NOMO-1 treated with dmso at 0.1 percent for 144 hours (cell line): Measurements from ENCODE around the gene ZMAT3.

ENCODE experiments used
- DNase-seq: peaks from one replicate; lab custom pipeline; 2025; ENCODE audit not compliant: unreplicated experiment; lab: John Stamatoyannopoulos, UW

ZMAT3 gene

DNA sequence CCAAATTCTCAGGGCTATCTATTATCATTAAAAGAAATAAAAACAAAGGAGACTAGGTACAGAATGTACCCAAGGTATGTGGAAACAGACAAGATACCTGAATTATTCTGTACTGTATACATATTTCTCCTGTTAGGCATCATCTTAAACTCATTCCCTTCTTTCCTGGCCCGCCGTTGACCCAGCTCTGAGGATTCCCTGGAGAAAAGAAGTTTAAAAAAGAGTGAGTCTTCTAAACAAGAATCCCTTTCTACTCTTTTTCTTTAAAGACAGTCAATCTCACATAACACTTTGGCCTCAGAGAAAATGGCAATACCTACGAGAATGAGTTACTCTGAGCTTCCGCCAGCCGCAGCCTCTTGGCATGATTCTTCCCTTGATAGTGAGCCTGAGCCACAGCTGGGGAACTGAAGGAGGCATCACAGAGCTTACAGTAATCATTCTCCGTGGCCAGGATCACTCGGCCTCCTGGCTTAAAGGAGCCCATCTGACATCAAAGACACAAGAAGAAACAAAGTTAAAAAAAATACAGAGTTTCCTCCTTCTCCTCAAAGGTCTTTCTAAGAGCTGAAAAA is 44.2 kb downstream of the ZMAT3 start:
- no peak for DNase-seq

GRCh38 chr3:179026636-179027035 is 45.0 kb downstream of the ZMAT3 start:
- DNase-seq, result no peak

GRCh38 chr3:179021119-179021903 is 50.3 kb downstream of the ZMAT3 start:
- no peak for DNase-seq

- no peak for DNase-seq
Observed at GRCh38 chr3:179020112-179020511, 51.5 kb downstream of the ZMAT3 start.

DNA sequence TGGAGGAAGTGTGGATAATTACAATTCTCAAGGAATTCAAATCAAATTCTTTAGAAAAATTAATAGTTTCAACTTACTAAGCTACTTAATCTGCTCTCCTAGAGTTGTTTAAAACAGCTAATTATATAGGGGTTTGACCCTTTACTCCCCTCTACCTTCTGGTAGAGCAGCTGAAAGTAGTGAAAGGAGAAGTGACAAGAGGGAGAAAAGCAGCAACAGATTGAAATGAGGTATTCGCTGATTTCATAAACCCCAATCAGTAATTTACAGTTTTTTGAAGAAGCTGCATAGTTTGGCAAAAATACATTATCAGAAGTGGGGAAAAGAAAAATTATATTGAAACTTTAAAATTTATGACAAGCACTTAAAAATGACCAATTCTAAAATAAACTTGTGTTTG is 52.8 kb downstream of the ZMAT3 start:
- no peak for DNase-seq

DNA sequence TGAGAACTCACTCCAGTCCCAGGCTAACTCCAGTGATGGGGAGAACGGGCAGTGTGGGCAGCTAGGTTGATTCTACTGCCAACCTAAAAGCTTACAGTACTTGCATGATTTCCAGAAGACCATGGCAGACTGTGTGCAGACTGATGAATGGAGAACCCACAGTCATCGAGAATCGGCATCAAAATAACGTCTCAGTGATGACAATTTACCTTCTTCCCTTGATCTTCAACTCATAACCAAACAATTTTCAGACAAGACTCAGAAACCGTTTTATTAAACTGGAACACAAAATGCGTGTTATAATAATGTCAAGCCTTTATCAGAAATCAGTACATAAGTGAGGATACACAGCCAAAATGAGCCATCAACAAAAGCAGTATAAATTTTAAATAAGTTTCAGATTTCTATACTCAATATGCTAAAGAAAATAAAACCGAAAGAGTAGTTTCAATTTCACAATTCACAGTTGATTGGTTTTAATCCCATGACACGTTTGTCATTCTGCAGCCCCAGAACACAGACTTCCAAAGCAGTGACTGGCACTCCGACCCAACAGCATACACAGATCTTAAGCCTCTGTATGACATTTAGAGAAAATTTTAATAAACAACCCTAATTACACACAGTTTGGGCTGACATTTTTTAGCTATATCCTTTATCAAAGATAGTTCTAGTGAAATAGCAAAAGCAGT is 54.5 kb downstream of the ZMAT3 start:
- DNase-seq, result no peak

GRCh38 chr3:179015551-179016020 is 56.0 kb downstream of the ZMAT3 start:
- peak; percentile 40 for DNase-seq

DNA sequence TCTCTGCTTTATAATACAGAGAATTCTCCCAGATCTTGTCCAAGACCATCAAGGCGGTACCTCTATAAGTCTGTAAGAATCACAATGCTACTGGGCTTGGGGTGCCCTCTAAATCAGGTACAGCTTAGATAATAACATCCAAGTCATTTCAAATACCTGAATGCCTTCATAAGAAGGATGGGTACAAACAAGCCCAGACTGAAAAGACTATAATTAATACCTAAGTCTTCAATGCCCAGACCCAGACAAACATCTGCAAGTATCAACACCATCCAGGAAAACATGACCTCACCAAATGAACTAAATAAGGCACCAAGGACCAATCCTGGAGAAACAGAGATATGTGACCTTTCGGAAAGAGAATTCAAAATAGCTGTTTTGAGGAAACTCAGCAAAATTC is 65.9 kb downstream of the ZMAT3 start:
- DNase-seq, result no peak

DNA sequence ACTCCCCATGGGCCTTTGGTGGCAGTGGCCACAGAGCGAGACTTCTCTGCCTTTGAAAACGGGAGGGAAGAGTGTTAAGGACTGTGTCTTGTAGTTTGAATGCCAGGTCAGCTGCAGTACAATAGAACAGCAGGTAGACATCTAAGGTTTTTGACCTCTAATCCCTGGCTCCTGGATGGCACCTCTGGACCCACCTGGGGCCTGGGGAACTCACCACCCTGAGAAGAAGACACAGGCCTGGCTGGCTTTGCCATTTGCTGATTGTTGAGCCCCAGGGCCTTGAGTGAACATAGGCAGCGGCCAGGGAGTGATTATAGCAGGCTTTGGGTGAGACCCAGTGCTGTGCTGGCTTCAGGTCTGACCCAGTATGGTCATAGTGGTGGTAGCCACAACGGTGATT is 66.4 kb downstream of the ZMAT3 start:
- DNase-seq, result no peak

DNA sequence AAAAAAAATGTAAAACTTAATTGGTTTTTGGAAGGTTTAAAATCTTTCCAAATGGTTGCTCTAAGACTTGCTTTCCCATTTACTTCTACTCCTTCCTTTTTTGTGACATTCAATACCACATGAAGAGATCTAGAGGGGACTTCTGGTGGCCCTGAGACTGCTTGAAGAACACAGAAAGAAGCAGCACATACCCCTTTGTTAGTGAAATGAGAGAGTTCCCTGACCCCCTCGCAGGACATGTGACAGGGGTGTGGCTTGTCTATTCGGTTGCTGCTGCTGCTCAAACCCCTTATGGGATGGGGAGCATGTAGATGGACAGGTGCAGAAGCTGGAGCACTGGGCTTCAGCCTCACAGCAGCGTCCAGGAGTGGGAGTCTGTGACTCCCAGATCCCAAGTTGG is 71.0 kb downstream of the ZMAT3 start:
- DNase-seq, result no peak

DNA sequence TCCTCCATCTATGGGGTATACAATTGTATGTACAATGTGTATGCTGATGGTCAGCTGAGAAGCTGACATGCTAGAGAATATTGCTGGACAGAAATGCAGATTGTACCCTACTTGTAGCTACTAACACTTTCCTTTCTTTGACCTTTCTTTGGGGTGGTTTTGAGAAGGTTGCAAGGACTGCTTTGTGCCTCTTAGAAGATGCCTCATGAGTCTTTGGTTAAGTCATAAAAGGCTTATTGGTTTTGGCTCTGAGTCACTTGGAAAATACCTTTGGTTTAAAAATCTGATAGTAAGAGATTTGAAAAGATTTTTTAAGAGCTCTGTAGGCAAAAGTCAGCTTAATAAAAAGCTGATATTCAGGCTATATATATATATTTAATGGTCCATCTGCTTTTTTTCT is 71.5 kb downstream of the ZMAT3 start:
- no peak for DNase-seq

GRCh38 chr3:178996399-178996798 is 75.2 kb downstream of the ZMAT3 start:
- DNase-seq, result no peak

- no peak for DNase-seq
Observed at GRCh38 chr3:178990293-178990692, 81.3 kb downstream of the ZMAT3 start.

DNA sequence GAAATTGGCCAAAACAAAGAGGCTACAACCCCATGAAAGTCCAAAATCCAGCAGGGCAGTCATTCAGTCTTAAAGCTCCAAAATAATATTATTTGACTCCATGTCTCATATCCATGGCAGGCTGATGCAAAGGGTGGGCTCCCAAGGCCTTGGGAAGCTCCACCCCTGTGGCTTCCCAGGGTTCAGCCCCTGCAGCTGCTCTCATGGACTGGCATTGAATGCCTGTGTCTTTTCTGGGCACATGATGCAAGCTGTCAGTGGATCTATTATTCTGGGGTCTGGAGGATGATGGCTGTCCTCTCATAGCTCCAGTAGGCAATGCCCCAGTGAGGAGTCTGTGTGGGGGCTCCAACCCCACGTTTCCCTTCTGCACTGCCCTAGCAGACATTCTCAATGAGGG is 81.8 kb downstream of the ZMAT3 start:
- DNase-seq, result no peak

DNA sequence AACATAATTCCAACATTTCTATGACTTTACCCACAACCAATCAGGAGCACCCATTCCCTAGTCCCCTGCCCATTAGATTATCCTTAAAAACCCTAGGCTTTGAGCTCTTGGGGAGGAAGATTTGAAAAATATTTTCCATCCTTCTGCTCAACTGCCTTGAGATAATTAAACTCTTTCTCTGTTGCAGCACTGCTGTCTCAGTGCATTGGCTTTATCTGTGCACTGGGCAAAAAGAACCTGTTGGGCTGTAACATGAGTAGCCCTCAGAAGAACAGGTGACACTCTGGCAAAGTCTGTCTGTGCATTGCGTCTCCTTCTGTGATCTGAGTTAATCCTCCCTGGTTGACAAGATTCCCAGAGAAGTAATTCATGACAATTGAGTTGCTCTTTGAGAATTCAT is 83.9 kb downstream of the ZMAT3 start:
- DNase-seq, result no peak

GRCh38 chr3:178986456-178986855 is 85.2 kb downstream of the ZMAT3 start:
- DNase-seq, result no peak

- DNase-seq, result peak; percentile 28
Observed at GRCh38 chr3:178982137-178982536, 89.5 kb downstream of the ZMAT3 start.

DNA sequence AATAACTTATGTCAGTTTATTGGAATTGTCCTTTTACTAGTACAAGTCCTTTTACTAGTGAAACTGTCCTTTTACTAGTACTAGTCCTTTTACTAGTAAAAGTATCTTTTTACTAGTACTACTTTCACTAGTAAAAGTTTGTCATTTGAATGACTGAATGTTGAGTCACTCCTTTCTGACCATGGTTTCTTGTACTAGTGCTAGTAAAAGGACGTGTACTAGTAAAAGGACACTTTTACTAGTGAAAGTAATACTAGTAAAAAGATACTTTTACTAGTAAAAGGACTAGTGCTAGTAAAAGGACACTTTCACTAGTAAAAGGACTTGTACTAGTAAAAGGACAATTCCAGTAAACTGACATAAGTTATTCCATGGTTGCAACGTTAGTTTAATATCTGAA is 96.3 kb downstream of the ZMAT3 start:
- DNase-seq, result no peak

- DNase-seq, result no peak
Observed at GRCh38 chr3:178971614-178972013, 100.0 kb downstream of the ZMAT3 start.

DNA sequence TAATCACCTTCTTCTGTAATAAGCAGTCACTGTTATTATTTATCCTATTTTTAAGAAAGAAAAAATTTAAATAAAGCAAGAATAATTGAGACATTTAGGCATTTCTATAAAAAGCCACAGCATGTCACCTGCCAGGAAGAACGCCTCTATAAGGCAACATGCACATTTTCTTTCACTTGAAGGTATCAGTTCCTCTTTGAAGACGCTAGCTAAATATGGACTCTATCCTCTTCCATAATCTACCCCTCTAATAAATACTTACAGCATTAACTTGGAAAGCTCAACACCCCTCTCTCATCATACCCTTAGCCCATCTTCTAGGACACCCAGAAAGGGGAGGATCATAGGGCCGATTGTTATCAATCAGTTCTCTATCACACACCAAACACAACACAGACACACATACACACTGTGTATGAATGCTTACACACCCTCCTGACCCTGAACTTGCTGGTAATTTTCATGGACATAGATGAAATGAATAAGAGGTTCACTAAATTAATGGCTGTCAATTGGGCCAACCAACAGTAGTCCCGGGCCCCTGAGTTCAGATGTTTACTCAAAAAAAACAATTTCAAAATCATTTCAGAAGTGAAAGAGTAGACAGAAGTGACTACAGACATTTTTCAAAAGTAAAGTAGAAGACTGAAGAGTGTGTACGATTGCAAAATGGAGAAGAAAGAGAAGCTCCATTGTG is 102.5 kb downstream of the ZMAT3 start:
- peak; percentile 47 for DNase-seq
